ENCODE measurements around the gene SSX7.
"Not testable (repeated sequence)": the region's sequence is repeated elsewhere in the genome, so short reads cannot be mapped to it uniquely, and the experiment has no call there.

The SSX7 gene

GRCh38 chrX:52654800-52655199, at the start of gene SSX7:
TSS of gene SSX7 (minus strand) at chrX:52654900. CDS start at chrX:52653472, 1,428 bp downstream.
- DNase-seq (ENCODE audit: low read depth in 1 of 2, low spot score in 1 of 2) = not testable (repeated sequence)

- not testable (repeated sequence) for DNase-seq (ENCODE audit: low read depth in 1 of 2, low spot score in 1 of 2)
These were observed 37.3 kb upstream of the SSX7 start for GRCh38 chrX:52692034-52692433.

GRCh38 chrX:52662218-52662617, 7.5 kb upstream of the SSX7 start:
- DNase-seq (ENCODE audit: low read depth in 1 of 2, low spot score in 1 of 2) = not testable (repeated sequence)

GRCh38 chrX:52655475-52655874, 775 bp upstream of the SSX7 start:
- not testable (repeated sequence) for DNase-seq (ENCODE audit: low read depth in 1 of 2, low spot score in 1 of 2)

- DNase-seq (ENCODE audit: low read depth in 1 of 2, low spot score in 1 of 2) = not testable (repeated sequence)
These were observed 4.0 kb downstream of the SSX7 start for GRCh38 chrX:52650676-52651075.

GRCh38 chrX:52648956-52649355, 5.7 kb downstream of the SSX7 start:
- not testable (repeated sequence) for DNase-seq (ENCODE audit: low read depth in 1 of 2, low spot score in 1 of 2)

- DNase-seq (ENCODE audit: low read depth in 1 of 2, low spot score in 1 of 2) = not testable (repeated sequence)
These were observed 26.2 kb downstream of the SSX7 start for GRCh38 chrX:52628483-52628882.

GRCh38 chrX:52620661-52621060, 34.0 kb downstream of the SSX7 start:
- not testable (repeated sequence) for DNase-seq (ENCODE audit: low read depth in 1 of 2, low spot score in 1 of 2)

- no peak for DNase-seq (ENCODE audit: low read depth in 1 of 2, low spot score in 1 of 2)
These were observed 45.7 kb downstream of the SSX7 start for GRCh38 chrX:52608961-52609360.

- DNase-seq (ENCODE audit: low read depth in 1 of 2, low spot score in 1 of 2) = not testable (repeated sequence)
These were observed 51.5 kb downstream of the SSX7 start for GRCh38 chrX:52603151-52603550.

GRCh38 chrX:52598886-52599285, 55.8 kb downstream of the SSX7 start:
- no peak for DNase-seq (ENCODE audit: low read depth in 1 of 2, low spot score in 1 of 2)

- DNase-seq (ENCODE audit: low read depth in 1 of 2, low spot score in 1 of 2) = no peak
These were observed 60.0 kb downstream of the SSX7 start for GRCh38 chrX:52594658-52595057.
